AG04450 (cell line): ENCODE results near the gene TMEM154. TPM values are rescaled to one million over a fixed set of nuclear protein-coding genes. Genes with fewer than 3 reads are reported as not detected.

Experiments
- CTCF ChIA-PET: fragments of 300-600, 350-600 bp; formaldehyde crosslinking; extraction: SDS; loops from one replicate; lab custom pipeline; 2022; ENCODE audit warnings: antibody characterized with exemption, inconsistent platforms; lab: Charles Lee
- POLR2A ChIA-PET: fragments of 350-600 bp; formaldehyde crosslinking; extraction: SDS; loops from one replicate; lab custom pipeline; 2021; ENCODE audit warnings: antibody characterized with exemption, inconsistent platforms; lab: Yijun Ruan, JAX
- DNase-seq: peaks from one replicate; pipeline ENCODE4 v3.0.0-alpha.2; 2011; ENCODE audit warnings: low read depth, low spot score
- H3K27ac ChIP-seq: one replicate; pipeline ENCODE4 v1.5.1; 2012; ENCODE audit warnings: low read depth, low read length, control low read depth
- H3K27me3 ChIP-seq: one replicate; pipeline ENCODE4 v1.6.0; 2012; ENCODE audit warnings: low read length; ENCODE audit not compliant: control insufficient read depth, insufficient read depth
- H3K4me3 ChIP-seq: 2 replicates; pipeline ENCODE4 v1.5.1; 2011; ENCODE audit warnings: mild to moderate bottlenecking, low read depth, low read length, control low read depth
- H3K9me3 ChIP-seq: 2 replicates; pipeline ENCODE4 v1.5.1; 2012; ENCODE audit warnings: low read length; ENCODE audit not compliant: control insufficient read depth, insufficient read depth
- CTCF ChIP-seq: IDR thresholded peaks from 2 replicates; pipeline ENCODE4 v1.5.1; 2011; ENCODE audit warnings: low read depth, low read length, control low read depth, inconsistent platforms
- polyA plus RNA-seq: library from polyadenylated mRNA; depleted of rRNA; stranded (reverse); fragments of >200 nt; gene quantifications from 2 replicates; pipeline ENCODE4 v1.2.3, GENCODE V29; 2011

Gene TMEM154
- polyA plus RNA-seq, 1 experiment: 0.63 TPM

- no peak for TF ChIP-seq CTCF
- CTCF ChIA-PET: no interaction called here
- Histone ChIP-seq H3K27ac (no peak overlapping the region), H3K9me3 (no peaks in the 10 kb centered on the region), H3K27me3 (peaks cover 12% of the 10 kb centered on the region), H3K4me3 (no peak overlapping the region)
- POLR2A ChIA-PET: no interaction called here
- no peak for DNase-seq
Measured at GRCh38 chr4:152690706-152691651, 11.2 kb upstream of the TMEM154 start.

GRCh38 chr4:152689615-152690501 is 10.1 kb upstream of the TMEM154 start:
- POLR2A ChIA-PET: no interaction called here
- no peak for TF ChIP-seq CTCF
- Histone ChIP-seq H3K27ac (no peak overlapping the region), H3K27me3 (peaks cover 12% of the 10 kb centered on the region), H3K9me3 (no peaks in the 10 kb centered on the region), H3K4me3 (no peak overlapping the region)
- no peak for DNase-seq
- CTCF ChIA-PET: interaction anchor here (0.6 kb wide), 1 partner anchor 1341 kb away, joined by 4 read pairs; no protein-coding TSS in a partner anchor

GRCh38 chr4:152687974-152688599 is 8.3 kb upstream of the TMEM154 start:
- CTCF ChIA-PET: no interaction called here
- H3K4me3 ChIP-seq: no peak overlapping the region

GRCh38 chr4:152686452-152687013 is 6.7 kb upstream of the TMEM154 start:
- ChIA-PET POLR2A (no interaction called here), CTCF (interaction anchor here (0.6 kb wide), 1 partner anchor 41 kb away, joined by 4 read pairs; no protein-coding TSS in a partner anchor)
- no peaks in the 10 kb centered on the region for H3K9me3 ChIP-seq
- peaks cover 16% of the 10 kb centered on the region for H3K27me3 ChIP-seq
- H3K27ac ChIP-seq: no peak overlapping the region
- H3K4me3 ChIP-seq: no peak overlapping the region
- no peak for TF ChIP-seq CTCF
- DNase-seq: no peak

More at GRCh38 chr4:152687974-152688599, 8.3 kb upstream of the TMEM154 start:
- peaks cover 20% of the 10 kb centered on the region for H3K27me3 ChIP-seq
- no peaks in the 10 kb centered on the region for H3K9me3 ChIP-seq
- TF ChIP-seq CTCF: no peak
- POLR2A ChIA-PET: no interaction called here
- no peak overlapping the region for H3K27ac ChIP-seq
- no peak for DNase-seq
